GM11168 (cell line): ENCODE data around the gene GUCY1A1.

Source experiments
- in situ Hi-C: fragments of 300-500 bp; cut with MboI; formaldehyde crosslinking; loops from one replicate; pipeline ENCODE4 v1.12.0; 2022; ENCODE audit warnings: low sequenced_read_pairs; ENCODE audit not compliant: unreplicated experiment

GUCY1A1 gene

DNA sequence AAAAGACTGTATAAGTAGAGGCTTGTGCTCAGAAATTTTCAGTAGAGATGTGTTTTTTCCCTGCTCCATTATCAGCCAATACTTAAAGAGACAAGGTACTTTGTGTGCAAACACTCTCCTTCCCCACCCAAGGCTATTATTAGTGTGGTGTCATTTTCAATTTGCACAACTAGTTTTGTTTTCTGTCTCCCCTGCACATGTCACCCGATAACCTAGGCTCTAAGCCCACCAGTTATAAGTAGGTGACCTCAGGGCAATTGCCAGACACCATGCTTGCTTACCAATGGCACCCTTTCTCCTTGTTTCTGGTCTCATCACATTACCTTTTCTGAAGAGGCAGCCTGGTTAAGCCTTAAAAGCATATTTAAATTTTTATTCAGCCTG is 8.0 kb upstream of the GUCY1A1 start:
- in situ Hi-C loops: no loop called here

GRCh38 chr4:155659176-155659575 is 7.5 kb upstream of the GUCY1A1 start:
- in situ Hi-C loops: no loop called here

- in situ Hi-C loops: no loop called here
These were observed 6.2 kb upstream of the GUCY1A1 start for GRCh38 chr4:155660436-155660835.

- in situ Hi-C loops: no loop called here
These were observed 1.6 kb upstream of the GUCY1A1 start for GRCh38 chr4:155665054-155665453.

GRCh38 chr4:155667222-155667567 is 547 bp downstream of the GUCY1A1 start:
- in situ Hi-C loops: no loop called here

DNA sequence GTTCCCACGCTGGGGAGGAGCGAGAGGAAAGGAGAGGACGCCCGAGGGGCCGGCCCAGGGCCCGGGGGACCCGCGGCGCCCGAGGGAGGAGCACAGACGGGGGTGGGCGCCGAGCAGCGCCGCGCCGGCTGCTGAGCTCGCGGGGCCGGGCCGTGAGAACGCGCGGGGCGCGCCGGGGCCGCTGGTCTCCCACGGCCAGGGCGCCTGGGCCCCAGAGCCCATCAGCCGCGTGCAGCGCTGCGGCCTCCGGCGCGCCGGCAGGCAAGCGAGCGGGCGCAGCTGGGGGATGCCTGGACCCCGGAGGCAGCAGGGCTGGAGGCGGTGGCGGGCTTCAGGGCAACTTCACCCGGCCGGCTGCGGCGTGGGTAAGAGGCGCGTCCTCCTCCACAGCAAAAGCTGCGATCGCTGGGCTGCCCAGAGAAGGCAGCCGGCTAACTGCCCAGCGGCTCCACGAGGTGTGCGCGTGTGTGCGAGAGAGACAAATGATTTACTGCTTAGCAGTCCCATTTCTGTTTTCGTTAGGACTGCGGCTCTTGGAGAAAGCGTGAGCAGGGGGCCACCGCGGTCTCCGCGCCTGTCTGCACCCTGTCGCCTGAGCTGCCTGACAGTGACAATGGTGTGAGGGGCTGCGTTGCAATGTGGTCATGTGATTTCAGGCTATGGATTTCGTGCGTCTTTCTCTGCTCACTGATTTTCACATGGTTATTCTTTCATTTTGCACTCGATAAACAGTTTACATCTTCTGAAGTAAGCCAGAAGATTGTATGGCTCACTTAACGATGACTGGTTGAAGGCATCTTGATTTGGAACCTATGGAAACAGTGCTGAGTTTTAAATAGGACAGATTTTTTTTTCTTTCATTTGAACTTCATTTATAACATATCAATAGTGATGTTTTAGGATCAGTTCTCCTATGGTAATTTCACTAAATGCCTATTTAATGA is 1.2 kb downstream of the GUCY1A1 start:
- in situ Hi-C loops: no loop called here

GRCh38 chr4:155668707-155669220 is 2.1 kb downstream of the GUCY1A1 start:
- in situ Hi-C loops: no loop called here

GRCh38 chr4:155672342-155672741 is 5.7 kb downstream of the GUCY1A1 start:
- in situ Hi-C loops: no loop called here

DNA sequence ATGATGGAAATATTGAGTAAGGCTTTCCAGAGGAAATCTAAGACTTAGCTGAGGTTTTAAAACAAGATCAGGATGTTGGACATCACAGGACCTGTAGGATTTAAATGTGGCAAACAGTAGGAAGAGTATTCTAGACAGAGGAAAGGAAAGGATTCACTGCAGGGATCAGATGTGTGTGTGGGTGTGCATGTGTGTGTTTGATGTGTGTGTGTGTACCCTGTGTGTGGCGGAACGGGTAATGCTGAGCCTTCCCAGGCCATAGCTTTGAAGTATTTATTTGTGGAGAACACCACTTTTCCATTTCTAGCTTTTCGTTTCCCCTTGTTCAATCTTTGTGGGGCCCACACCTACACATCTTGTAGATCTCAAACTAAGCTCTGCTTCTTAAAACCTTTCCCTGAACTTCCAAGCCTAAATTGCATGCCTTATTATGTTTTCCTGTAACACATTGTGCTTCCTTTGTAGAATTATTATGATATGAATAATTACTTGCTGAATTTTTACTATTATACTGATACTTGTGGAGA is 6.9 kb downstream of the GUCY1A1 start:
- in situ Hi-C loops: no loop called here

DNA sequence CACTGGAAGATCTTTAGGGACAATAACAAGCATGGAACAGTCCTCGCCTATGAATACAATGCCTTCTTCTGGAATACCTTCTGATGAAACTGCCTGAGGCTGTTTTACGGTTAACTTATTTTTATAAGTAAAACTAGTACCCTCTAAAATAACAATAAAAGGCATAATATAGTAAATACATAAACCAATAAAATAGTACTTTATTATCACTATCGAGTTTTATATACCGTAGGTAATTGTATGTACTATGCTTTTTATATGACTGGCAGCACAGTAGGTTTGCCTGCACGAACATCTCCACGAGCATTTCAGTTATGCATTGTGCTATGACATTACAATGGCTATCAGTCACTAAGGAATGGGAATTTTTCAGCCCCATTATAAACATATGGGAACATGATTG is 8.0 kb downstream of the GUCY1A1 start:
- in situ Hi-C loops: no loop called here

GRCh38 chr4:155675709-155676429 is 9.2 kb downstream of the GUCY1A1 start:
- in situ Hi-C loops: no loop called here

GRCh38 chr4:155676430-155676825 is 9.8 kb downstream of the GUCY1A1 start:
- in situ Hi-C loops: no loop called here

- in situ Hi-C loops: no loop called here
These were observed 11.4 kb downstream of the GUCY1A1 start for GRCh38 chr4:155678011-155678410.

DNA sequence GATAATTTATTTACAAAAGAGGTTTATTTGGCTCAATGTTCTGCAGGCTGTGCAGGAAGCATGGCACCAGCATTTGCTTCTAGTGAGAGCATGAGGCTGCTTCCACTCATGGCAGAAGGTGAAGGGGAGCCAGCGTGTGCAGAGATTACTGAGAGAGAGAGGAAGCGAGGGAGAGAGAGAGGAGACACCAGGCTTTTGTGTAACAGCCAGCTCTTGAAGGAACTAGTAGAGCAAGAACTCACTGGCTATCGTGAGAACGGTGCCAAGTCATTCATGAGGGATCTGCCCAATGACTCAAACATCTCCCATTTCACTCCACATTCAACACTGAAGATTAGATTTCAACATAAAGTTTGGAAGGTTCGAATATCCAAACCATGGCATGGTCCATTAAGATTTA is 12.7 kb downstream of the GUCY1A1 start:
- in situ Hi-C loops: no loop called here

- in situ Hi-C loops: no loop called here
These were observed 15.2 kb downstream of the GUCY1A1 start for GRCh38 chr4:155681886-155682285.

DNA sequence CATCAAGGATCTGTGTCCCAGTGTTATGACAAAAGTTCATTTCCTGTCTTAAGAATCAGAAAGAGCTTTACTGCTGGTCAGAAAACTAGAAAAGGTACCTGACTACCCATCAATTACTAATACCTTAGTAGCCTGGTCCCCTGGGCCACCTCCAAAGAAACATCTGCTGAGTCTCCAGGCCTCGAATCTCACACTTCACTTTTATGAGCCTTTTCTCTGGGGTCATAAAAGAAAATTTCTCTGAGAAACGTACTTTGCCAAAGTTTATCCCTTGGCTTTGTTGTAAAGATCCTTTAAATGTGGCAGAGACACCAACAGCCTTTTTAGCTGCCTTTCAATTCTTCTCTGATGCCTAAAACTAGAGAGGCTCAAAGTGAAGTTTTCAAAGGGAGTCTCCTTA is 17.8 kb downstream of the GUCY1A1 start:
- in situ Hi-C loops: no loop called here

DNA sequence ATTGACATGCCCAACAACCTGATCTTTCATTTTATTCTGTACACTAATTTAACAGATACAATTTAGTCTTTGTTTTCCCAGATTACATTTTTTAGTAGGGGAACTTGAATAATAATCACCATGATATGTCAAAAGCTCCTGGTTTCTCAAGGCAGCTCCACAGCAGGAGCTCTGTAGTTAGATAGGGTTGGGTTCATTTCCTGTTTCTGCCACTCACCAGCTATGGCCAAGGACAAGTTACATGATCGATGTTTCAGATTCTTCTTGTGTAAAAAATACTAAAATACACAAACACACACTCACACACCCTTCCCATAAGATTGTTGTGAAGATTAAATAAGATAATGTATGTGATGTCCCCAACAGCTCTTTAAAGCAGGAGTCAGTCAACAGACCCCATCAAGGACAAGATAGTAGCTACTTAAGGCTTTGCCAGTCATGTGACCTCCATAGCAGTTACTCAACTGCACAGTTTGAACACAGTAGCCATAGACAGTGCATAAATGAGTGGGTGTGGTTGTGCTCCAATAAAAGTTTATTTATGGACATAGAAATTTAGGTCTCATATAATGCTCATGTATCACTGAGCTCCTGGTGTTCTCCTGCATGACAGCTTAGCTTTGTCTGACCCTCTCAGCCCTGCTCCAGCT is 18.4 kb downstream of the GUCY1A1 start:
- in situ Hi-C loops: no loop called here

GRCh38 chr4:155687380-155687982 is 20.8 kb downstream of the GUCY1A1 start:
- in situ Hi-C loops: no loop called here

DNA sequence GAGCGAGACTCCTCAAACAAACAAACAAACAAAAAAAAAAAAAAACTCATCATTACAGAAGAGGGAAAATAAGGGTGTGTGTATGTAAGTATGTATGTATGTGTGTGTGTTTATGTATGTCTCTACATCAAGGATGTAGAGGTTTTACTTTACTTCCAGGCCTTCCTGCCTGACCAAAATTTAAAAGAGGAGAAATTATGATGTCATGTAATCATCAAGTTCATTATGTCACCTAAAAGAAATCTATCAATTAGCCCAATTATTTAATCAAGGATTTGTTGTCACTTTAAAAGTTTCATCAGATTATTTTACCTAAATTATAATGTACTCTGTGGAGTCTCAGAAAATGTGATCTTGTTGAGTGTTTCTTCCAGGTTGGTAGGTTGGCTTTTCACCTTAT is 21.6 kb downstream of the GUCY1A1 start:
- in situ Hi-C loops: no loop called here

DNA sequence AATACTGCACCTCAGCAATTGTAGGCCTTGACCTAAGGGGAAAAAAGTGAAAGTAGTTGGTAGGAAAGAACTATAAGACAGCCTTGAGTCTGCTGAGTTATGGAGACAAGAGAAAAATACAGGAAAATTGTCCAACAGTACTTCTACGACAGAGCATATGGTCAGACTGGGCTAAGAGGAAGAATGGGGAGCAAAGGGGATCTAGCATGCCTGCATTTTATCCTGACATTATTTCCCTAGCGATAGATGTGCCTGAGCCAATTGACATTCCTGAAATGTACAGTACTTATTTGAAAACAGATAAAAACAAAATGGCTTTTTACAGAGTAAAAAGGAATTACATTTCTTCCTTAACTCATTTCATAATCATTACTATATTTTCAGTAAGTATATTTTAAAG is 22.2 kb downstream of the GUCY1A1 start:
- in situ Hi-C loops: no loop called here
